ENCODE data around the gene RNF145.
"Not testable (repeated sequence)": the region's sequence is repeated elsewhere in the genome, so short reads cannot be mapped to it uniquely, and the experiment has no call there.

Gene RNF145

GRCh38 chr5:159190170-159190569 lies 19.2 kb downstream of the RNF145 start:
- DNase-seq (ENCODE audit: low read depth) = no peak

GRCh38 chr5:159189310-159189709 lies 20.0 kb downstream of the RNF145 start:
- no peak for DNase-seq (ENCODE audit: low read depth)

- DNase-seq (ENCODE audit: low read depth) = no peak
Observed at GRCh38 chr5:159187719-159188118, 21.6 kb downstream of the RNF145 start.

- no peak for DNase-seq (ENCODE audit: low read depth)
Observed at GRCh38 chr5:159186319-159186718, 23.0 kb downstream of the RNF145 start.

- no peak for DNase-seq (ENCODE audit: low read depth)
Observed at GRCh38 chr5:159185773-159186172, 23.6 kb downstream of the RNF145 start.

GRCh38 chr5:159184858-159185381 lies 24.4 kb downstream of the RNF145 start:
- no peak for DNase-seq (ENCODE audit: low read depth)

GRCh38 chr5:159184236-159184635 lies 25.1 kb downstream of the RNF145 start:
- DNase-seq (ENCODE audit: low read depth) = no peak

- no peak for DNase-seq (ENCODE audit: low read depth)
Observed at GRCh38 chr5:159183247-159183646, 26.1 kb downstream of the RNF145 start.

GRCh38 chr5:159182691-159183090 lies 26.7 kb downstream of the RNF145 start:
- DNase-seq (ENCODE audit: low read depth) = no peak

- no peak for DNase-seq (ENCODE audit: low read depth)
Observed at GRCh38 chr5:159181651-159182050, 27.7 kb downstream of the RNF145 start.

GRCh38 chr5:159181152-159181551 lies 28.2 kb downstream of the RNF145 start:
- DNase-seq (ENCODE audit: low read depth) = no peak

- DNase-seq (ENCODE audit: low read depth) = no peak
Observed at GRCh38 chr5:159179529-159180305, 29.6 kb downstream of the RNF145 start.

- DNase-seq (ENCODE audit: low read depth) = no peak
Observed at GRCh38 chr5:159178978-159179377, 30.4 kb downstream of the RNF145 start.

- no peak for DNase-seq (ENCODE audit: low read depth)
Observed at GRCh38 chr5:159175547-159175946, 33.8 kb downstream of the RNF145 start.

- DNase-seq (ENCODE audit: low read depth) = no peak
Observed at GRCh38 chr5:159174511-159175168, 34.7 kb downstream of the RNF145 start.

GRCh38 chr5:159171274-159171673 lies 38.1 kb downstream of the RNF145 start:
- no peak for DNase-seq (ENCODE audit: low read depth)

- DNase-seq (ENCODE audit: low read depth) = no peak
Observed at GRCh38 chr5:159170021-159170420, 39.3 kb downstream of the RNF145 start.

- no peak for DNase-seq (ENCODE audit: low read depth)
Observed at GRCh38 chr5:159166416-159166815, 42.9 kb downstream of the RNF145 start.

GRCh38 chr5:159163701-159164046 lies 45.7 kb downstream of the RNF145 start:
- DNase-seq (ENCODE audit: low read depth) = no peak

- no peak for DNase-seq (ENCODE audit: low read depth)
Observed at GRCh38 chr5:159163027-159163700, 46.2 kb downstream of the RNF145 start.

- no peak for DNase-seq (ENCODE audit: low read depth)
Observed at GRCh38 chr5:159161361-159162214, 47.8 kb downstream of the RNF145 start.

- DNase-seq (ENCODE audit: low read depth) = not testable (repeated sequence)
Observed at GRCh38 chr5:159158553-159159091, 50.7 kb downstream of the RNF145 start.

Measured in stimulated activated CD8-positive, alpha-beta memory T cell treated with anti-CD3 and anti-CD28 coated beads, Interleukin-15, amount 100 ng/mL, for 24 hours (primary cell).